ENCODE data around the gene FNDC1. TPM values are rescaled to one million over a fixed set of nuclear protein-coding genes. Genes with fewer than 3 reads are reported as not detected.
"Not testable (repeated sequence)": the region's sequence is repeated elsewhere in the genome, so short reads cannot be mapped to it uniquely, and the experiment has no call there.

FNDC1 gene
- total RNA-seq (2022): 0.17 and 0.22 TPM in 2 replicates
- Bru-seq, nascent RNA: percentile 7 among the genes with signal in this experiment
- BruChase-seq, experiment 1, labeled RNA remaining after a 6-hour chase: percentile 6 among the genes with signal in this experiment
- BruChase-seq, experiment 2, labeled RNA remaining after a 2-hour chase: percentile 6 among the genes with signal in this experiment
- long read RNA-seq: 0 reads

- no TSS peak for BruUV-seq (replicated peaks)
- intact Hi-C loops (cut with micrococcal nuclease; ENCODE audit: unreplicated experiment): no loop called here
- H3K9me3 Mint-ChIP-seq (ENCODE audit: low read depth, unreplicated experiment): no peaks in the 10 kb centered on the region
- peak; percentile 76 for DNase-seq
- TF ChIP-seq CTCF (IDR thresholded peaks at IDR 0.05; ENCODE audit: unreplicated experiment): no peak
- H3K4me1 Mint-ChIP-seq (ENCODE audit: low read depth, unreplicated experiment): no peaks in the 10 kb centered on the region
- peak within 1 kb of the TSS; percentile 13 for H3K27ac Mint-ChIP-seq (ENCODE audit: unreplicated experiment)
- peak within 1 kb of the TSS; percentile 74 for H3K4me3 Mint-ChIP-seq (ENCODE audit: low read depth, unreplicated experiment)
- peaks cover 100% of the 10 kb centered on the region for H3K27me3 Mint-ChIP-seq (ENCODE audit: unreplicated experiment)
- no peaks in the 10 kb centered on the region for H3K36me3 Mint-ChIP-seq (ENCODE audit: insufficient read depth, unreplicated experiment)
- CTCF ChIA-PET: interaction anchor here (0.7 to 1.0 kb wide), 2 partner anchors 35 to 477 kb away, joined by 3 to 4 read pairs; no protein-coding TSS in a partner anchor
Observed at GRCh38 chr6:159169193-159169555, at the start of gene FNDC1. Gene FNDC1, plus strand, starts transcription at chr6:159169400. Its CDS starts 197 bp downstream, at chr6:159169597.

GRCh38 chr6:159119791-159120190 lies 49.4 kb upstream of the FNDC1 start:
- Mint-ChIP-seq H3K4me1 (ENCODE audit: low read depth, unreplicated experiment) (no peaks in the 10 kb centered on the region), H3K27me3 (ENCODE audit: unreplicated experiment) (peaks cover 65% of the 10 kb centered on the region), H3K9me3 (ENCODE audit: low read depth, unreplicated experiment) (no peaks in the 10 kb centered on the region), H3K36me3 (ENCODE audit: insufficient read depth, unreplicated experiment) (no peaks in the 10 kb centered on the region), H3K4me3 (ENCODE audit: low read depth, unreplicated experiment) (no peak overlapping the region), H3K27ac (ENCODE audit: unreplicated experiment) (no peak overlapping the region)
- CTCF ChIA-PET: interaction anchor here (0.7 kb wide), 1 partner anchor 244 kb away, joined by 3 read pairs; no protein-coding TSS in a partner anchor
- intact Hi-C loops (cut with micrococcal nuclease; ENCODE audit: unreplicated experiment): no loop called here
- no peak for TF ChIP-seq CTCF (IDR thresholded peaks at IDR 0.05; ENCODE audit: unreplicated experiment)
- DNase-seq: no peak
- BruUV-seq (replicated peaks): no TSS peak

GRCh38 chr6:159121486-159121885 lies 47.7 kb upstream of the FNDC1 start:
- Mint-ChIP-seq H3K4me1 (ENCODE audit: low read depth, unreplicated experiment) (no peaks in the 10 kb centered on the region), H3K36me3 (ENCODE audit: insufficient read depth, unreplicated experiment) (no peaks in the 10 kb centered on the region), H3K27me3 (ENCODE audit: unreplicated experiment) (peaks cover 48% of the 10 kb centered on the region), H3K27ac (ENCODE audit: unreplicated experiment) (no peak overlapping the region), H3K4me3 (ENCODE audit: low read depth, unreplicated experiment) (no peak overlapping the region), H3K9me3 (ENCODE audit: low read depth, unreplicated experiment) (no peaks in the 10 kb centered on the region)
- no peak for DNase-seq
- intact Hi-C loops (cut with micrococcal nuclease; ENCODE audit: unreplicated experiment): no loop called here
- CTCF ChIA-PET: interaction anchor here (0.6 to 0.9 kb wide), 2 partner anchors 40 to 79 kb away, joined by 3 to 4 read pairs; no protein-coding TSS in a partner anchor
- BruUV-seq (replicated peaks): no TSS peak
- no peak for TF ChIP-seq CTCF (IDR thresholded peaks at IDR 0.05; ENCODE audit: unreplicated experiment)

GRCh38 chr6:159122453-159122852 lies 46.7 kb upstream of the FNDC1 start:
- no peak for TF ChIP-seq CTCF (IDR thresholded peaks at IDR 0.05; ENCODE audit: unreplicated experiment)
- Mint-ChIP-seq H3K4me3 (ENCODE audit: low read depth, unreplicated experiment) (no peak overlapping the region), H3K27me3 (ENCODE audit: unreplicated experiment) (peaks cover 46% of the 10 kb centered on the region), H3K27ac (ENCODE audit: unreplicated experiment) (no peak overlapping the region), H3K36me3 (ENCODE audit: insufficient read depth, unreplicated experiment) (no peaks in the 10 kb centered on the region), H3K4me1 (ENCODE audit: low read depth, unreplicated experiment) (no peaks in the 10 kb centered on the region), H3K9me3 (ENCODE audit: low read depth, unreplicated experiment) (no peaks in the 10 kb centered on the region)
- intact Hi-C loops (cut with micrococcal nuclease; ENCODE audit: unreplicated experiment): no loop called here
- DNase-seq: no peak
- CTCF ChIA-PET: interaction anchor here (0.9 kb wide), 1 partner anchor 80 kb away, joined by 4 read pairs; no protein-coding TSS in a partner anchor
- BruUV-seq (replicated peaks): no TSS peak

GRCh38 chr6:159123831-159124230 lies 45.4 kb upstream of the FNDC1 start:
- H3K27ac Mint-ChIP-seq (ENCODE audit: unreplicated experiment); BruUV-seq (replicated peaks); DNase-seq; H3K9me3 Mint-ChIP-seq (ENCODE audit: low read depth, unreplicated experiment); CTCF ChIA-PET; H3K4me3 Mint-ChIP-seq (ENCODE audit: low read depth, unreplicated experiment); H3K4me1 Mint-ChIP-seq (ENCODE audit: low read depth, unreplicated experiment); H3K36me3 Mint-ChIP-seq (ENCODE audit: insufficient read depth, unreplicated experiment); intact Hi-C loops (cut with micrococcal nuclease; ENCODE audit: unreplicated experiment): not testable (repeated sequence)
- H3K27me3 Mint-ChIP-seq (ENCODE audit: unreplicated experiment): peaks cover 46% of the 10 kb centered on the region
